Nasal cavity respiratory epithelium epithelial cell of viscerocranial mucosa (primary cell): ENCODE measurements around the gene HINT3. TPM values are rescaled to one million over a fixed set of nuclear protein-coding genes. Genes with fewer than 3 reads are reported as not detected.

Experiments used
- total RNA-seq: library from RNA; depleted of rRNA; stranded (reverse); fragments of >200 nt; gene quantifications from 2 replicates; pipeline ENCODE4 v1.2.3, GENCODE V29; 2014

The HINT3 gene
- 28.7 and 33.2 TPM in 2 replicates for total RNA-seq

DNA sequence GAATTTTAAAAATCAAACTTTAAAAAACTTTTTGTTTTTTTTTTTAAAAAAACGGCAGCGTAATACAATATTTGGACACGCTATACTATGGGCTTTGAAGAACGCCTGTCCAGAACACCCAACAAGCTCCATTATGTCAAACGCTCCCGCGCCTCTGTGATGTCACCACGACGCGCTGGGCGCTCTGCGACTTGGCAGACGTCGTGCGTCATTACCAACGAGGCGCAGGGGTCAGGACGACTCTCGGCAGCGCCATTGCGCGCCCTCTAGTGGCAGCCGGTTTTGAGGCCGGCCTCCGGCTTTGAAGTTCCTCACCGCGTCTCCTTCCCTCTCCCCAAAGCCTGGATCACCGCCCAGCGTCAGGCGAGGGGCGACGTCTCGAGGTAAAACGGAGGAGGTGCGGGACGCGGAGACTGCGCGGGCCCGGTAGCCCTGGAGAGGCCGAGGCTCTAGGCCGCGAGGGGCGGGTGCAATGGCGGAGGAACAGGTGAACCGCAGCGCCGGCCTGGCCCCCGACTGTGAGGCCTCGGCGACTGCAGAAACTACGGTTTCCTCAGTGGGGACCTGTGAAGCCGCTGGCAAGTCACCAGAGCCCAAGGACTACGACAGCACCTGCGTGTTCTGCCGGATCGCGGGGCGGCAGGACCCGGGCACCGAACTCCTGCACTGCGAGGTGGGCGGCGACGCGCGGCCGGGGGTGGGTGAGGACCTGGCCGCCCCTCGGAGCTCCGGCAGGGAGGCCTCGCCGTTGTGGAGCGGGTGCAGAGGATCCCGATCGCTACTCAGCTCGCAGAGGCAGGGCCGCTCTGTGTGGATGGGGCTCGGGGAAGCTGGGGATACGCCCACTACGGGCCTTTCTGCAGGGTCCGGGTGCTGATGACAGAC, at the start of gene HINT3:
HINT3 (plus strand) TSS at position 265 of the 885 bp plus-strand sequence; CDS start at position 473, 208 bp downstream.

GRCh38 chr6:125986301-125987025, 29.9 kb downstream of the HINT3 start, which contains the start of gene TRMT11:
Gene TRMT11 (plus strand): TSS chr6:125986540. CDS start chr6:125986551, 11 bp downstream.

Other genes with a start within 250 kb of the HINT3 start
- gene HEY2, start 207.1 kb upstream of the HINT3 start, total RNA-seq = 0.34 and 0.36 TPM in 2 replicates
- gene NCOA7, start 165.8 kb upstream of the HINT3 start, total RNA-seq = 66.0 and 151 TPM in 2 replicates
- 27.8 and 28.7 TPM in 2 replicates for gene TRMT11, start 29.8 kb downstream of the HINT3 start, total RNA-seq